ENCODE measurements around the gene PLPPR5. TPM values are rescaled to one million over a fixed set of nuclear protein-coding genes. Genes with fewer than 3 reads are reported as not detected.
A peak's percentile ranks its signal among the peaks of the same experiment; 100 is the strongest.

Gene PLPPR5
- polyA plus RNA-seq, 1 donor (not counting 4 experiments of a cell fraction or from before 2014, with no cell fraction given), result 0.93 TPM

GRCh38 chr1:98967122-98967521 is 37.5 kb downstream of the PLPPR5 start:
- Histone ChIP-seq H4K20me1 (ENCODE audit: control insufficient read depth, extremely low read depth, insufficient read depth, low read length) (no peaks in the 10 kb centered on the region), H3K9me3 (ENCODE audit: control insufficient read depth, low read depth, low read length) (no peaks in the 10 kb centered on the region), H3K36me3 (ENCODE audit: control insufficient read depth in 2 of 2, extremely low read depth in 1 of 2, insufficient read depth in 2 of 2, low read length in 2 of 2) (no peaks in the 10 kb centered on the region), H3K4me1 (ENCODE audit: control insufficient read depth, extremely low read depth, insufficient read depth, low read length) (no peaks in the 10 kb centered on the region), H3K4me2 (ENCODE audit: control insufficient read depth, extremely low read depth, insufficient read depth, low read depth, low read length) (no peak overlapping the region), H3K9me1 (ENCODE audit: control insufficient read depth, extremely low read depth, insufficient read depth, low read length) (no peaks in the 10 kb centered on the region), H3K27me3 (ENCODE audit: control insufficient read depth, extremely low read depth, insufficient read depth, low read length) (no peaks in the 10 kb centered on the region), H2AFZ (ENCODE audit: control insufficient read depth, low read length) (no peak overlapping the region), H3K9ac (ENCODE audit: control insufficient read depth, extremely low read depth, insufficient read depth, low read length) (no peak overlapping the region), H3K79me2 (ENCODE audit: control insufficient read depth, insufficient read depth, low read length) (no peaks in the 10 kb centered on the region), H3K27ac (ENCODE audit: control insufficient read depth, insufficient read depth, low read length) (no peak overlapping the region), H3K4me3 (ENCODE audit: control insufficient read depth in 2 of 3, extremely low read depth in 1 of 3, insufficient read depth in 2 of 3, low read depth in 1 of 3, low read length in 3 of 3) (no peak overlapping the region)
- FAIRE-seq (no peak), DNase-seq (ENCODE audit: low read depth, low spot score) (no peak)
- TF ChIP-seq CTCF (optimal IDR thresholded peaks at IDR 0.05 in 1 of 3, IDR thresholded peaks at IDR 0.05 in 1 of 3, conservative IDR thresholded peaks at IDR 0.05 in 1 of 3; ENCODE audit: extremely low read depth in 1 of 3, insufficient read depth in 2 of 3, low read length in 3 of 3) (no peak), EZH2 (IDR thresholded peaks at IDR 0.05; ENCODE audit: low read length) (no peak)
- dilution Hi-C loops (cut with MboI; ENCODE audit: extremely low pct_ligation_motif_present, low sequenced_read_pairs), result no loop called here

GRCh38 chr1:98965394-98965793 is 39.3 kb downstream of the PLPPR5 start:
- Histone ChIP-seq H3K9me3 (ENCODE audit: control insufficient read depth, low read depth, low read length) (no peaks in the 10 kb centered on the region), H4K20me1 (ENCODE audit: control insufficient read depth, extremely low read depth, insufficient read depth, low read length) (no peaks in the 10 kb centered on the region), H3K9ac (ENCODE audit: control insufficient read depth, extremely low read depth, insufficient read depth, low read length) (no peak overlapping the region), H3K4me2 (ENCODE audit: control insufficient read depth, extremely low read depth, insufficient read depth, low read depth, low read length) (no peak overlapping the region), H3K27me3 (ENCODE audit: control insufficient read depth, extremely low read depth, insufficient read depth, low read length) (no peaks in the 10 kb centered on the region), H3K79me2 (ENCODE audit: control insufficient read depth, insufficient read depth, low read length) (no peaks in the 10 kb centered on the region), H3K9me1 (ENCODE audit: control insufficient read depth, extremely low read depth, insufficient read depth, low read length) (no peaks in the 10 kb centered on the region), H3K4me1 (ENCODE audit: control insufficient read depth, extremely low read depth, insufficient read depth, low read length) (no peaks in the 10 kb centered on the region), H3K4me3 (ENCODE audit: control insufficient read depth in 2 of 3, extremely low read depth in 1 of 3, insufficient read depth in 2 of 3, low read depth in 1 of 3, low read length in 3 of 3) (no peak overlapping the region), H3K27ac (ENCODE audit: control insufficient read depth, insufficient read depth, low read length) (no peak overlapping the region), H3K36me3 (ENCODE audit: control insufficient read depth in 2 of 2, extremely low read depth in 1 of 2, insufficient read depth in 2 of 2, low read length in 2 of 2) (no peaks in the 10 kb centered on the region), H2AFZ (ENCODE audit: control insufficient read depth, low read length) (no peak overlapping the region)
- no peak for DNase-seq (ENCODE audit: low read depth, low spot score)
- dilution Hi-C loops (cut with MboI; ENCODE audit: extremely low pct_ligation_motif_present, low sequenced_read_pairs), result no loop called here
- TF ChIP-seq CTCF (optimal IDR thresholded peaks at IDR 0.05 in 1 of 3, IDR thresholded peaks at IDR 0.05 in 1 of 3, conservative IDR thresholded peaks at IDR 0.05 in 1 of 3; ENCODE audit: extremely low read depth in 1 of 3, insufficient read depth in 2 of 3, low read length in 3 of 3) (no peak), EZH2 (IDR thresholded peaks at IDR 0.05; ENCODE audit: low read length) (no peak)
- peak; percentile 26 for FAIRE-seq
